Hypothalamus (tissue), 51 donors: ENCODE measurements around the gene ZNF385A.
A peak's percentile ranks its signal among the peaks of the same experiment; 100 is the strongest.

Experiments
- DNase-seq, 51 donors: peaks; one replicate each; lab custom pipeline; 2025; lab: John Stamatoyannopoulos, UW

ZNF385A gene

GRCh38 chr12:54416687-54417603 is 32.4 kb upstream of the ZNF385A start:
- DNase-seq, result no peak

GRCh38 chr12:54415221-54415929 is 30.8 kb upstream of the ZNF385A start:
- no peak for DNase-seq

DNA sequence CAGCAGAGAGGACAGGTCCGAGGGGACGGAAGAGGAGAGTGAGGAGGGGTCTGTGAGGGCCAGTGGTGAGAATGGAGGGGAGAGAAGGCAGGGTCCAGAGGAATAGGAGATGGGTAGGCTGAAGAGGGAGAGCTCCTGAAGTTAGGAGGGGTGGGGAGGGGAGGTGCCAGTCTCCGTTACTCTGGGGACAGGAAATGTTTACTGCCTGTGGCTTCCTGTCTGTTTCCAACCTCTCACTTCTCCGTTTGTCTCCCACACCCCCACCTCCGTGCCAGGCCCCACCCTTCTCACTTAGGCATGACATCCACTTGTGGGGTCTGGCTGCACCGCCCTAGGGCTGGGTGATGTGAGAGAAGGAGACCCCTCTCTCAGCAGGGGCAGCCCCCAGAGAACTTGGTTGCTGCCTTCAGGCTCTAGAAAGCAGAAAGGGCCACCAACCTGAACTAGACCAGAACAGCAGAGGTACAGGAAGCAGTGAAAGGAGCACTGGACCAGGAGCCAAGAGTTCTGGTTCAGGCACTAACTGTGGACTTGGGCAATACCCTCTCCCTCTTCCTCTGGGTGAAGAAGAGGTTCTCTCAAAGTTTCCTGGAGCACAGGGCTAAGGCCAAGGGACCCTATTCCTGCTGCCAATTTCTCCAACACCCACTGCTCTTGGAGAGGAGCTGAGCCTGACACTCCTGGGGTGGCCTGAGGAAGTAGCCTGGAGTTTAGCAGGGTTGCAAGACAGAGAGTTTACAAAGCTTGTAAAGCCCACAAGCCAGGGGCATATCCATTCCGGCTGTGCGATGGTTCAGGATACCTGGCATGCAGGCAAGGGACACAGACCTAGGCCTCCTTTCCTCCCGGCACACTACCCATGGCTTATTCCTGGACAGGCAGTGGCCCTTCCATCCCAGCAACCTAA is 29.0 kb upstream of the ZNF385A start:
- peak in 2 of 51 donors; percentile 8 to 9 for DNase-seq

DNA sequence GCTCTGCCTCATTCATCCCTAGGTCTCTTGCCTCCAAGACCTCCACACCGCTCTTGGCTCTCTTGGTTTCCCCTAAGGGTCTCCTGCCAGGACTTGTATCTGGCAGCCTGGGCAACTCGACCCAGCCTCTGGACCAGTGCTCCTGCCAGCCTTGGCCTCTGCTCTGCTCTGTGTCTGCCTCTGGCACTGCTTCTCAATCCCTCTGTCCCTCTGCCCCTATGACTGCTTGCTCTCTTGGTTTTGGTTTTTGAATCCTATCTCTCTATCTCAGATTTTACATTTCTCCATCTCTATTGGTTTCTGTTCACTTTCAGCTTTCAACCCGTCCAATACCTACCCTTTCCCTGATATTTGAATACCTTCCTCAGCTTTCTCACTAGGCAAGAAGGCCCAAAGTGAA is 28.3 kb upstream of the ZNF385A start:
- peak in 1 of 51 donors; percentile 19 for DNase-seq

DNA sequence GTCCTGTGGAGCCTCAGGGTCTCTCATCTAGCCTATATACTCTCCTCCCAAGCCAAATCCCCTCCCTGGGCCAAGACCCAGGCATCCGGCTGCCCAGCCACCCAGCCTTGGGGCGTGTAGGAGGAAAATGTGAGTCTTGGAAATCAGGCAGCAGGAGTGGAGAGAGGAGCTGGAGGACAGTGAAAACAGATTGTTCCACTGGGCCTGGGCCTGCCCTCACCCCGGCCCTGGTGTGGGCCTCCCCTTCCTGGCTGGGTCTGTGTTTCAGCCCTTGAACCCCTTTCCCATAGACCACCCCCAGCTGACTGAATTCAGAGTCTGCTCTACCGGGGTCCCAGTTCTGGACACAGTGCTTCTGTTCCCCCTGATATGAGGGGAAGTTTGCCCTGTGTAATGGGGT is 27.8 kb upstream of the ZNF385A start:
- DNase-seq, result no peak

DNA sequence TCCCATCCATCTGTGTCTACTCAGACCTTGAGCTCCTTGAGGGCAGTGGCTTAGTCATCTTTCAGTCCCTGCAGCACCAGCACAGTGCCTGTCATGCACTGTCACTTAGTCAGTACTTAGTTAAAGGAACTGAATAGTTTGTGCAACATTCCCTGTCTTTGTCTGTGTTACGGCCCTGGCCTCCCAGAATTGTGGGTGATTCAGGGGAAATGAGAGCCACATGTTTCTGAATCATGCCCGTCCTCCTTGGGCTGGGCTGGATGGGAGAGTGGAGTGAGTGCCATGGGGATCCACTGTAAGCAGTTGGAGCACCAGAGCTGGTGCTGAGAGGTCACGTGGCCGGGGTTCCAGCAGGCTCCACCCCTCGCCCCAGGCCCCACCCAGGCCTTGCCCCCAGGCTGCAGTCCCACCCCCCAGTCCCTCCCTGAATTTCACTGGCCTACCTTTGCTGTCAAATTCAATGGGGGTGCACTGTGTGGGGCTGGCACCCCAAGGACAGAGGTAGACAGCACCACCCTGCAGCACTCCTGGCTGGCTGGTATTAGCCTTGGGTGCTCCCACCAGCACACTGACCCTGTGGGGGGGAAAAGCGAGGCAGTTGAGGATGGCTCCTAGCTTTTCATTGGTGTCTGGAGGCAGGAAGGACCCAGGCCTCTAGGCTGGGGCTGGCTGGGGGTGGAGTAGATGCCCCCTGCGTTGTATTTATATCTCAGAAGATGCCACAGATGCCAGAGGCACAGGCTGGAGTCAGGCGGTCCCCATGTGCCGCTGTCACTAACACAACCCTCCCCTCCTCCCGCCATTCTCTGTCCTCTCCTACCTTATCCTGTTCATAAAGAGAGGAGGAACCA is 27.1 kb upstream of the ZNF385A start:
- peak in 3 of 51 donors; percentile 17 to 43 (median 22) for DNase-seq

DNA sequence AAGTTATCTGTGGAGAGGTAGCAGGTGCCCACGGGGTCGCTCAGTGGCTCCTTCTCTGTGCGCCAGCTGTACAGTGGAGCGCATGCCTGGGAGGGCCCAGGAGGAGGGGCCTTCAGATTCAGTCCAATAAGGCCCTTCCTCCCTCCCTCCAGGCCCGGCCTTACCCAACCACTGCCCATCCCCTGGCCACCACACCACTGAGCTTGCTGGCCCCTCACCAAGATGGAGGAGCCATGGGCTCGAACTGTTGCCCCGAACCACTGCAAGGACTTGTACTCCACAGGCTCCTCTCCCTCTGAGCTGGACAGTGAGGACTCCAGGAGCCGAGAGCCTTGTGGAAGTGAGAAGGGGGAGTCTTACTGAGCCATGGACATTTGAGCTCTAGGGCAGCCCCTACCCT is 24.7 kb upstream of the ZNF385A start:
- DNase-seq, result no peak

- DNase-seq, result peak in 1 of 51 donors; percentile 24
Observed at GRCh38 chr12:54407183-54407905, 22.8 kb upstream of the ZNF385A start.

DNA sequence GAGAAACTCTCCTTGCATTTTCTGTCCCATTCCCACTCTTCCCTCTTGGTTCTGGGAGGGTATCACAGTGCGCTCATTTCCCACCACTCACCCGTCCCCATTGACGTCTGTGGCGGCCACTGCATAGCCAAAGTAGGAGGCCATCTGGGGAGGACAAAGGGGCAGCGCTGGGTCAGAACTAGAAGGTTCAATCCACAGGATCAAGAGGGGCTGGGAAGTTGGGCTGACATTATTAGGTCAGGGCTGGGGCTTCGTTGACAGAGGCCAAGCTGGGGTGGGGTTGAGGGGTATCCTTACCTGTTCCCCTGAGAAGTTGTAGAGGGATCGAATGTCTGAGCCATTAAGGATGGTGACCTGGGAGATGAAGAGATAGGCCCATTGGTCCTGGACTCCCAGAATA is 21.0 kb upstream of the ZNF385A start:
- no peak for DNase-seq

DNA sequence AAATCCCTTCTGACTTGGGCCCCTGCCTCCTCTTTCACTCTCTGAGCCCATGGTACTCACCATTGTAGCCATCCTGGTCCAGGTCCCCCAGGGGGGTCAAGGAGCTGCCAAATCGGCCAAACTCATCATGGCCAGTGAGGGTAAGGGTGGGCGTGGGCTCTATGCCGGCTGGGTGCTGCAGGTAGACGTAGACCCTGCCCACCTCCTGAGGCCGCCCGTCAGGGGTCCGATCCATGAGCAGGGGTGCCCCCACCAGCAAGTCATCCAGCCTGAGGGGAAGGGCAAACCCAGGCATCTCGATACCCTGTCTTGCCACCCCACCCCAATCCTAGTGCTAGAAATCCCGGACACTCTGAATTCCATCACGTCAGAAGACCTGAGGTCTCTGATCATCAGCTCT is 20.6 kb upstream of the ZNF385A start:
- no peak for DNase-seq

- DNase-seq, result peak in 13 of 51 donors; percentile 7 to 70 (median 24)
Observed at GRCh38 chr12:54404061-54405004, 19.8 kb upstream of the ZNF385A start.

- no peak for DNase-seq
Observed at GRCh38 chr12:54401119-54401518, 16.6 kb upstream of the ZNF385A start.

DNA sequence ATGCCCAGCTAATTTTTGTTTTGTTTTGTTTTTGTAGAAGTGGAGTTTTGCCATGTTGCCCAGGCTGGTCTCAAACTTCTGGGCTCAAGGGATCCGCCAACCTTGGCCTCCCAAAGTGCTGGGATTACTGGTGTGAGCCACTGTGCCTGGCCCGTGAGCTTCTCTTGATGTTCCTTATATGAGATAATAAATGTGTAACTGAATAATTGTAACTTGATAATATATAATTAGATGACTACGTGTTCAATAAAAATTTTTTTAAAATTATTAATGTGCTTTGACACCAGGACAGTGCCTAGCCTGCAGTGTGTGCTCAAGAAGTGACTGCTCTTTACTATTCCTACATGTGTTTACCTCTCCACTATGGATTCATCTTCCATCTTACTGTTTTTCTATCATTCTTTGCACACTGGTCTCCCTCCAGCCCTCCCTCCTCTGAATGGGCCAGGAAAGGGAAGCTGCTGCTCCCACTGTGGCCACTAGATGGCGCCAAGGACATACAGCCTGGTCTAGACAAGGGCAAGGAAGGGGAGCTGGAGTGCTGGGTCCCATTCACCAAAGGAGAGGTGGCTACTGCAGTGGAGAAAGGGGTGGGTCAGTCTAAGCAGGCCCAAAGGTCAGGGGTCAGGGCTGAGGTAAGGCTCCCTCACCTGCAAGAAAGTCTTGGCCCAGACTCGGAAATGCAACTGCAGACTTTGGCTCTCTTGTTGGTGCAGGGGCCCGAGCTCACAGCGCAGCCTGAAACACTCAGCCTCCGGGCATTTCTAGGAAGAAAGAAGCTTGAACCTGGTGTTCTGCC is 14.7 kb upstream of the ZNF385A start:
- peak in 49 of 51 donors; percentile 31 to 89 (median 72) for DNase-seq

DNA sequence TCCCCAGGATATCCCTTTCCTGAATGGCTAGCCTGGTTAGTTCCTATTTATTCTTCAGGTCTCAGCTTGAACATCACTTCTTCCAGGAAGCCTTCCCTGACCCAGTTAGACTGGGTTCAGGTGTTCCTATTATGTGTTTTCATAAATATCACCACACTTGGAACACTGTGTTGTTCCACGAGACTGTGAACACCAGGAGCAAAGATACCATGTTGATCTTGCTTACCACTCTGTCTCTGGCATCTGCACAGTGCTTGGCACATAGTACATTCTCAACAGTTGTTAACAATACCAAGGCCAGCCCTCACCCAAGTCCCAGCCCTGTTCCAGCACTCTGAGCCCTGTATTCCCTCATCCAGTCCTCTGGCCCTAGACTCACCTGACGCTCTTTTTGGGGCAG is 13.7 kb upstream of the ZNF385A start:
- DNase-seq, result no peak

DNA sequence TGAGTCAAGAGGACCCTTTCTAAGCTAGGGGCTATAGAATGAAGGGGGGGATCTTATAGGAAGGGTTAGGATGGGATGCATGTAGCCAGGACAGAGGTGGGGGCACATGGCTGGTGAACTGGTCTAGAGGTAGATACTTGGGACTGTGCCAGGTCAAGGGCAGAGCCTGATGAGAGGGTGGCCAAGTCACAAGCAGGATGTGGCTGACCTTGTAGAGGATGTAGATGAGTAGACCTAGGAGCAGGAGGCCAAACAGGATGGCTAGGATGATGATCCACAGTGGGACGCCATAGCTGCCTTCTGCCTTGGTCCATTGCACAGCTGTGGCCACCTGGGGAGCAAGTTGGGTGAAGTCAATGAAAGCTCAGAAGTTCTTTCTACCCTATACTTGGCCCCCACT is 12.6 kb upstream of the ZNF385A start:
- no peak for DNase-seq

GRCh38 chr12:54395545-54395944 is 11.0 kb upstream of the ZNF385A start:
- no peak for DNase-seq

DNA sequence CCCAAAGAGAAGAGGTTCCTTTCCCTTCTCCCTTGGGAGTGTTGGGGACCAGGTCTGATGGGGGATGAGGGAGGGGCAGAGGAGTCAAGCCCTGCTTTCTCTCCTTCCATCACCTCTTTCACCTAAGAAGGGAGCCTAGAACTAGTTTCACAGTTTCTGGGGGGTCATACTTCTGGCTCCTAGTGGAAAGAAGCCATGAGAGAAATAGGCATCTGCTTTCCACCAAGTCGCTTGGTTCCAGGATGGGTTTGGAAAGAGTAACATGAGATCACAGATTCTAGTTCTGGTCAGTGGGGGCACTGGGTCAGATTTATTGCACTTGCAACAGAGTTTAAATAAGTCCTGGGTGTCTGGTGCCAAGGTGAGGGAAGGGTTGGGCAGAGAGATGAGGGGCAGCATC is 10.5 kb upstream of the ZNF385A start:
- DNase-seq, result no peak
